Stimulated activated CD8-positive, alpha-beta memory T cell treated with anti-CD3 and anti-CD28 coated beads, Interleukin-12 subunit alpha, Interleukin-12 subunit beta, amount 100 ng/mL, for 4 hours (primary cell): ENCODE measurements around the gene GLP1R.

Experiments
- DNase-seq: peaks from one replicate; pipeline ENCODE4 v3.0.0-alpha.2; 2020; ENCODE audit warnings: low read depth

GLP1R gene

GRCh38 chr6:39044181-39044580, 4.4 kb upstream of the GLP1R start:
- DNase-seq = no peak

GRCh38 chr6:39047434-39048327, 900 bp upstream of the GLP1R start:
- DNase-seq = no peak

GRCh38 chr6:39049575-39050283, 1.1 kb downstream of the GLP1R start:
- no peak for DNase-seq

GRCh38 chr6:39050453-39051112, 2.0 kb downstream of the GLP1R start:
- DNase-seq = no peak

- DNase-seq = no peak
Observed at GRCh38 chr6:39051399-39052122, 3.0 kb downstream of the GLP1R start.

GRCh38 chr6:39053016-39053624, 4.5 kb downstream of the GLP1R start:
- no peak for DNase-seq

GRCh38 chr6:39053854-39054576, 5.4 kb downstream of the GLP1R start:
- no peak for DNase-seq

- DNase-seq = no peak
Observed at GRCh38 chr6:39054577-39055142, 6.1 kb downstream of the GLP1R start.

- no peak for DNase-seq
Observed at GRCh38 chr6:39055661-39056060, 7.1 kb downstream of the GLP1R start.

- DNase-seq = no peak
Observed at GRCh38 chr6:39056191-39056590, 7.6 kb downstream of the GLP1R start.

- no peak for DNase-seq
Observed at GRCh38 chr6:39056681-39057080, 8.1 kb downstream of the GLP1R start.

- DNase-seq = no peak
Observed at GRCh38 chr6:39057251-39058155, 8.9 kb downstream of the GLP1R start.

GRCh38 chr6:39058471-39059147, 10.0 kb downstream of the GLP1R start:
- no peak for DNase-seq

- DNase-seq = no peak
Observed at GRCh38 chr6:39059496-39060310, 11.1 kb downstream of the GLP1R start.

- DNase-seq = no peak
Observed at GRCh38 chr6:39060467-39061160, 12.0 kb downstream of the GLP1R start.

GRCh38 chr6:39061182-39061581, 12.6 kb downstream of the GLP1R start:
- DNase-seq = no peak

GRCh38 chr6:39061588-39061987, 13.0 kb downstream of the GLP1R start:
- DNase-seq = no peak
